IMR-90 (cell line): ENCODE measurements around the gene KRT83. TPM values are rescaled to one million over a fixed set of nuclear protein-coding genes. Genes with fewer than 3 reads are reported as not detected.

ENCODE experiments used
- ATAC-seq: fragments of 200-7000 bp; cut with Tn5 transposase; 2 replicates; pipeline ENCODE4 v1.9.1; 2020; ENCODE audit warnings: low read depth, mild to moderate bottlenecking, moderate library complexity
- BruUV-seq: library from RNA; stranded (reverse); fragments of 400-500 nt; replicated peaks from 2 replicates; lab custom pipeline; 2021; lab: Mats Ljungman, UMichigan
- CTCF ChIA-PET: fragments of 300-600 bp; formaldehyde crosslinking; extraction: SDS; loops from one replicate; lab custom pipeline; 2021; ENCODE audit warnings: antibody characterized with exemption; lab: Yijun Ruan, JAX
- POLR2A ChIA-PET: fragments of 300-600 bp; sonication (Branson Sonifier 250); formaldehyde crosslinking; loops from one replicate; lab custom pipeline; 2022; ENCODE audit warnings: antibody characterized with exemption; ENCODE audit not compliant: unreplicated experiment; lab: Charles Lee
- DNase-seq: peaks from one replicate; pipeline ENCODE4 v3.0.0; 2013
- H2AFZ ChIP-seq: replicated peaks from 2 replicates; pipeline ENCODE3; 2013; ENCODE audit warnings: low read length, mild to moderate bottlenecking; ENCODE audit not compliant: poor library complexity
- H2AK5ac ChIP-seq: 2 replicates; pipeline ENCODE4 v1.6.1; 2013; ENCODE audit warnings: low read depth, low read length, inconsistent platforms
- H2AK9ac ChIP-seq: replicated peaks from 2 replicates; pipeline ENCODE3; 2013; ENCODE audit warnings: mild to moderate bottlenecking, low read depth, low read length, moderate library complexity; ENCODE audit not compliant: poor library complexity
- H2BK120ac ChIP-seq: 2 replicates; pipeline ENCODE4 v1.6.1; 2013; ENCODE audit warnings: low read depth, low read length, inconsistent platforms
- H2BK15ac ChIP-seq: 3 replicates; pipeline ENCODE4 v1.6.1; 2013; ENCODE audit warnings: low read depth, low read length, inconsistent platforms
- H2BK20ac ChIP-seq: 2 replicates; pipeline ENCODE4 v1.6.1; 2013; ENCODE audit warnings: low read depth, mild to moderate bottlenecking, inconsistent platforms, low read length, moderate library complexity
- H2BK5ac ChIP-seq: 2 replicates; pipeline ENCODE4 v1.6.1; 2013; ENCODE audit warnings: mild to moderate bottlenecking, low read depth, low read length, inconsistent platforms; ENCODE audit not compliant: poor library complexity, severe bottlenecking
- H3K14ac ChIP-seq: replicated peaks from 2 replicates; pipeline ENCODE4 v1.6.1; 2013; ENCODE audit warnings: low read depth, low read length, inconsistent platforms
- H3K18ac ChIP-seq: 2 replicates; pipeline ENCODE4 v1.6.1; 2013; ENCODE audit warnings: low read depth, low read length, control low read depth
- H3K23ac ChIP-seq: 2 replicates; pipeline ENCODE4 v1.6.1; 2013; ENCODE audit warnings: low read depth, low read length, inconsistent platforms
- H3K27ac ChIP-seq: 2 replicates; pipeline ENCODE4 v1.5.1; 2013; ENCODE audit warnings: mild to moderate bottlenecking, control low read depth, low read length; ENCODE audit not compliant: insufficient read depth
- H3K27me3 ChIP-seq: 2 replicates; pipeline ENCODE4 v1.6.1; 2013; ENCODE audit warnings: low read length; ENCODE audit not compliant: control insufficient read depth, insufficient read depth
- H3K36me3 ChIP-seq: 2 replicates; pipeline ENCODE4 v1.6.1; 2013; ENCODE audit warnings: low read length, mixed read lengths; ENCODE audit not compliant: control insufficient read depth, insufficient read depth
- H3K4ac ChIP-seq: 2 replicates; pipeline ENCODE4 v1.6.1; 2013; ENCODE audit warnings: low read depth, low read length, inconsistent platforms
- H3K4me1 ChIP-seq: 2 replicates; pipeline ENCODE4 v1.6.1; 2013; ENCODE audit warnings: low read length, mixed read lengths; ENCODE audit not compliant: control insufficient read depth, insufficient read depth
- H3K4me2 ChIP-seq: 2 replicates; pipeline ENCODE4 v1.6.1; 2013; ENCODE audit warnings: low read depth, mild to moderate bottlenecking, control low read depth, low read length, moderate library complexity
- H3K4me3 ChIP-seq: 2 replicates; pipeline ENCODE4 v1.5.1; 2013; ENCODE audit warnings: low read depth, mild to moderate bottlenecking, control low read depth, low read length, moderate library complexity; ENCODE audit not compliant: insufficient read depth
- H3K56ac ChIP-seq: 2 replicates; pipeline ENCODE4 v1.6.1; 2013; ENCODE audit warnings: low read length, inconsistent platforms; ENCODE audit not compliant: insufficient read depth; ENCODE audit errors: extremely low read depth
- H3K79me1 ChIP-seq, 2 experiments: 2 replicates each; pipeline ENCODE4 v1.6.1; 2013; ENCODE audit warnings: low read length in 2 of 2, inconsistent platforms in 1 of 2, low read depth in 1 of 2
- H3K9ac ChIP-seq: 2 replicates; pipeline ENCODE4 v1.6.1; 2013; ENCODE audit warnings: low read depth, low read length, control low read depth
- H3K9me1 ChIP-seq: 2 replicates; pipeline ENCODE4 v1.6.1; 2013; ENCODE audit warnings: low read length, inconsistent platforms; ENCODE audit not compliant: insufficient read depth
- H3K9me3 ChIP-seq: 2 replicates; pipeline ENCODE4 v1.6.1; 2013; ENCODE audit warnings: low read length; ENCODE audit not compliant: control insufficient read depth, insufficient read depth
- H4K20me1 ChIP-seq: 2 replicates; pipeline ENCODE4 v1.6.1; 2013; ENCODE audit warnings: low read length, inconsistent platforms; ENCODE audit not compliant: insufficient read depth
- H4K5ac ChIP-seq: 2 replicates; pipeline ENCODE4 v1.6.1; 2013; ENCODE audit warnings: mild to moderate bottlenecking, low read depth, low read length, control low read depth
- H4K8ac ChIP-seq, 2 experiments: 2 replicates each; pipeline ENCODE4 v1.6.1; 2013; ENCODE audit warnings: low read depth in 2 of 2, low read length in 2 of 2, control low read depth in 1 of 2, inconsistent platforms in 1 of 2
- H4K91ac ChIP-seq: 2 replicates; pipeline ENCODE4 v1.6.1; 2013; ENCODE audit warnings: low read depth, low read length, inconsistent platforms; ENCODE audit not compliant: insufficient read depth
- ELK1 ChIP-seq: fragments of 150-350 bp; IDR thresholded peaks from 2 replicates; pipeline ENCODE4 v1.6.1; 2016; ENCODE audit warnings: low read depth, mild to moderate bottlenecking, low read length, moderate library complexity, borderline replicate concordance
- RAD21 ChIP-seq: IDR thresholded peaks from 2 replicates; pipeline ENCODE4 v1.6.1; 2012; ENCODE audit warnings: low read length, improper control_type of control experiment
- RCOR1 ChIP-seq: IDR thresholded peaks from 2 replicates; pipeline ENCODE4 v1.6.1; 2012; ENCODE audit warnings: mild to moderate bottlenecking, low read length, improper control_type of control experiment; ENCODE audit not compliant: insufficient replicate concordance
- SMC3 ChIP-seq: fragments of 150-350 bp; IDR thresholded peaks from 2 replicates; pipeline ENCODE4 v1.6.1; 2016; ENCODE audit warnings: low read depth, mild to moderate bottlenecking, antibody characterized with exemption, low read length, moderate library complexity
- USF2 ChIP-seq: fragments of 150-350 bp; IDR thresholded peaks from 2 replicates; pipeline ENCODE4 v1.6.1; 2017; ENCODE audit warnings: mild to moderate bottlenecking, antibody characterized with exemption, low read length, low read depth
- WGBS, 2 experiments: methylation state at CpG; one replicate each; pipeline versions ENCODE4 v1.1.5 to v1.1.7; 2013; ENCODE audit warnings: missing lambda C conversion rate in 2 of 2; ENCODE audit not compliant: insufficient read length in 1 of 2; ENCODE audit errors: extremely low coverage in 2 of 2; 5-methylcytosine and 5-hydroxymethylcytosine counted together
- dilution Hi-C: fragments of 300-500 bp; cut with HindIII; formaldehyde crosslinking; loops from one replicate; pipeline ENCODE4 v1.14.3; 2018; ENCODE audit warnings: low sequenced_read_pairs; ENCODE audit not compliant: unreplicated experiment
- in situ Hi-C: fragments of 300-500 bp; cut with MboI; formaldehyde crosslinking; loops from 3 replicates; pipeline ENCODE4 v1.14.3; 2019; ENCODE audit warnings: low sequenced_read_pairs, inconsistent platforms, mixed read lengths
- intact Hi-C: fragments of 100-400 bp; cut with micrococcal nuclease; formaldehyde crosslinking; loops from 2 replicates; pipeline ENCODE4 v1.10.0; 2022
- polyA plus RNA-seq, 3 experiments: library from polyadenylated mRNA; depleted of rRNA; stranded (reverse); fragments of >200 nt; gene quantifications; 2 replicates each; pipeline ENCODE4 v1.2.3, GENCODE V29; 2012; ENCODE audit warnings: low replicate concordance in 1 of 3
- total RNA-seq: library from RNA; depleted of rRNA; stranded (reverse); fragments of >200 nt; gene quantifications from 2 replicates; pipeline ENCODE4 v1.2.3, GENCODE V29; 2012

The KRT83 gene
- total and polyA plus RNA-seq, 2 of the 4 experiments (the other 2 are of a cell fraction): not detected

GRCh38 chr12:52362118-52362726 is 41.0 kb upstream of the KRT83 start:
- Histone ChIP-seq H3K9me1 (peaks cover 3% of the 10 kb centered on the region; the same call in 1 of the 2 replicates), H4K5ac (no peak overlapping the region), H4K20me1 (no peaks in the 10 kb centered on the region), H3K23ac (no peak overlapping the region), H3K27ac (no peak overlapping the region), H3K9ac (no peak overlapping the region), H2BK15ac (no peak overlapping the region), H2BK120ac (no peak overlapping the region), H2BK20ac (no peak overlapping the region), H3K4me1 (no peaks in the 10 kb centered on the region), H2BK5ac (no peak overlapping the region), H3K36me3 (no peaks in the 10 kb centered on the region), H3K79me1 (no peaks in the 10 kb centered on the region), H3K27me3 (peaks cover 53% of the 10 kb centered on the region), H3K4ac (no peak overlapping the region), H2AK9ac (no peak overlapping the region), H3K56ac (no peak overlapping the region), H3K4me3 (no peak overlapping the region), H2AK5ac (no peak overlapping the region), H4K8ac (no peak overlapping the region), H3K18ac (no peak overlapping the region), H3K4me2 (no peak overlapping the region), H3K14ac (no peak overlapping the region), H2AFZ (no peak overlapping the region), H4K91ac (no peak overlapping the region), H3K9me3 (no peaks in the 10 kb centered on the region)
- 90% methylated on average over 2 of the region's 11 CpGs; no CpG with 5 or more reads in 1 of the 2 experiments for WGBS, 2 experiments
- intact Hi-C loops: no loop called here
- ATAC-seq (no peak), DNase-seq (no peak)
- ChIA-PET CTCF (interaction anchor here (0.9 to 1.4 kb wide), 2 partner anchors 10 to 34 kb away, joined by 3 to 9 read pairs; no protein-coding TSS in a partner anchor), POLR2A (no interaction called here)
- in situ Hi-C loops: no loop called here
- dilution Hi-C loops: no loop called here
- no TSS peak for BruUV-seq
- no peak for TF ChIP-seq USF2
- TF ChIP-seq ELK1: no peak
- TF ChIP-seq RAD21: no peak
- no peak for TF ChIP-seq RCOR1
- no peak for TF ChIP-seq SMC3
